A673 (cell line): ENCODE results near the gene KDM3B. TPM values are rescaled to one million over a fixed set of nuclear protein-coding genes. Genes with fewer than 3 reads are reported as not detected.

Experiments
- BruUV-seq: library from RNA; stranded (reverse); fragments of 400-500 nt; replicated peaks from 2 replicates; lab custom pipeline; 2021; lab: Mats Ljungman, UMichigan
- CTCF ChIA-PET: fragments of 300-600 bp; sonication (Branson Sonifier 250); formaldehyde crosslinking; loops from one replicate; lab custom pipeline; 2022; ENCODE audit warnings: antibody characterized with exemption; lab: Charles Lee
- POLR2A ChIA-PET: fragments of 300-600 bp; sonication (Branson Sonifier 250); formaldehyde crosslinking; loops from one replicate; lab custom pipeline; 2022; ENCODE audit warnings: antibody characterized with exemption; ENCODE audit not compliant: low non-redundant PET; lab: Charles Lee
- DNase-seq: peaks from one replicate; pipeline ENCODE4 v3.0.0-alpha.2; 2015; ENCODE audit warnings: low spot score
- H3K27ac ChIP-seq: fragments of 200-600 bp; sonication (generic); 2 replicates; pipeline ENCODE4 v1.5.1; 2016; ENCODE audit warnings: mixed run types, low read depth, mild to moderate bottlenecking, mixed read lengths, antibody characterized with exemption, low read length; ENCODE audit not compliant: poor library complexity, severe bottlenecking
- H3K27me3 ChIP-seq: fragments of 200-600 bp; sonication (generic); replicated peaks from 2 replicates; pipeline ENCODE4 v1.6.1; 2017; ENCODE audit warnings: mixed run types, low read depth, mild to moderate bottlenecking, mixed read lengths, antibody characterized with exemption, low read length; ENCODE audit not compliant: insufficient read depth, poor library complexity
- H3K36me3 ChIP-seq: fragments of 200-600 bp; sonication (generic); 2 replicates; pipeline ENCODE4 v1.6.1; 2016; ENCODE audit warnings: mixed run types, mild to moderate bottlenecking, mixed read lengths, antibody characterized with exemption, low read length; ENCODE audit not compliant: insufficient read depth, poor library complexity, severe bottlenecking
- H3K4me1 ChIP-seq: fragments of 200-600 bp; sonication (generic); 2 replicates; pipeline ENCODE4 v1.6.1; 2017; ENCODE audit warnings: mixed run types, mild to moderate bottlenecking, mixed read lengths, antibody characterized with exemption, low read length; ENCODE audit not compliant: insufficient read depth, poor library complexity, severe bottlenecking
- H3K4me3 ChIP-seq: fragments of 200-600 bp; sonication (generic); 2 replicates; pipeline ENCODE4 v1.5.1; 2016; ENCODE audit warnings: low read depth, mixed run types, mild to moderate bottlenecking, mixed read lengths, low read length; ENCODE audit not compliant: poor library complexity, severe bottlenecking
- H3K9me3 ChIP-seq: fragments of 200-600 bp; sonication (generic); 2 replicates; pipeline ENCODE4 v1.6.1; 2016; ENCODE audit warnings: mixed run types, low read depth, mild to moderate bottlenecking, mixed read lengths, antibody characterized with exemption, low read length; ENCODE audit not compliant: poor library complexity, severe bottlenecking
- CTCF ChIP-seq: fragments of 300-800, 200-600 bp; sonication (generic); conservative IDR thresholded peaks from 2 replicates; pipeline ENCODE4 v1.5.1; 2017; ENCODE audit warnings: low read depth, mild to moderate bottlenecking, antibody characterized with exemption, low read length, moderate library complexity, mixed read lengths
- EZH2 ChIP-seq: fragments of 200-600 bp; sonication (generic); IDR thresholded peaks from 2 replicates; pipeline ENCODE4 v1.6.1; 2017; ENCODE audit warnings: borderline replicate concordance, low read depth, mild to moderate bottlenecking, mixed read lengths, antibody characterized with exemption, low read length; ENCODE audit not compliant: poor library complexity, severe bottlenecking
- intact Hi-C: fragments of 100-400 bp; cut with micrococcal nuclease; formaldehyde crosslinking; loops from one replicate; pipeline ENCODE4 v1.10.0; 2022; ENCODE audit not compliant: unreplicated experiment
- total RNA-seq: library from RNA; stranded (reverse); gene quantifications from 2 replicates; pipeline ENCODE4 v1.2.3, GENCODE V29; 2021

The KDM3B gene
- total RNA-seq, 1 experiment from 2014 or later, result 62.1 TPM

- ChIA-PET CTCF (no interaction called here), POLR2A (no interaction called here)
- H3K4me3 ChIP-seq, result no peak overlapping the region
- BruUV-seq, result no TSS peak
- H3K36me3 ChIP-seq, result peaks cover 67% of the 10 kb centered on the region
- DNase-seq, result no peak
- peaks cover under 1% of the 10 kb centered on the region for H3K4me1 ChIP-seq
- intact Hi-C loops, result no loop called here
- no peaks in the 10 kb centered on the region for H3K27me3 ChIP-seq
- H3K9me3 ChIP-seq, result no peaks in the 10 kb centered on the region
- TF ChIP-seq EZH2 (no peak), CTCF (no peak)
- no peak overlapping the region for H3K27ac ChIP-seq
Measured at GRCh38 chr5:138344887-138345622, 7.4 kb upstream of the KDM3B start.

GRCh38 chr5:138346889-138347288 is 5.6 kb upstream of the KDM3B start:
- TF ChIP-seq CTCF (no peak), EZH2 (no peak)
- H3K4me3 ChIP-seq, result no peak overlapping the region
- H3K27me3 ChIP-seq, result no peaks in the 10 kb centered on the region
- no TSS peak for BruUV-seq
- H3K36me3 ChIP-seq, result peaks cover 58% of the 10 kb centered on the region
- ChIA-PET CTCF (no interaction called here), POLR2A (interaction anchor here (0.6 kb wide), 1 partner anchor 263 kb away, joined by 5 read pairs; the partner anchor contains the start of gene WNT8A)
- no peaks in the 10 kb centered on the region for H3K4me1 ChIP-seq
- peaks cover 3% of the 10 kb centered on the region for H3K9me3 ChIP-seq
- H3K27ac ChIP-seq, result no peak overlapping the region
- intact Hi-C loops, result no loop called here
- no peak for DNase-seq

- no peaks in the 10 kb centered on the region for H3K27me3 ChIP-seq
- intact Hi-C loops, result no loop called here
- no peak for DNase-seq
- TF ChIP-seq EZH2 (no peak), CTCF (no peak)
- ChIA-PET POLR2A (no interaction called here), CTCF (no interaction called here)
- peaks cover 34% of the 10 kb centered on the region for H3K36me3 ChIP-seq
- H3K9me3 ChIP-seq, result peaks cover 7% of the 10 kb centered on the region
- H3K4me3 ChIP-seq, result no peak overlapping the region
- no TSS peak for BruUV-seq
- no peak overlapping the region for H3K27ac ChIP-seq
- H3K4me1 ChIP-seq, result peaks cover 9% of the 10 kb centered on the region
Measured at GRCh38 chr5:138349852-138350562, 2.5 kb upstream of the KDM3B start.
